Body of pancreas (tissue), 4 donors: ENCODE results near the gene GLB1L2. TPM values are rescaled to one million over a fixed set of nuclear protein-coding genes. Genes with fewer than 3 reads are reported as not detected.

Experiments
- ATAC-seq: fragments of 150-250 bp; one replicate; pipeline ENCODE4 v1.9.1; 2016
- DNase-seq, 4 donors: peaks; one replicate each; pipeline ENCODE4 v3.0.0-alpha.2; 2019
- H3K27ac ChIP-seq, 4 donors: fragments of 200-600 bp; sonication (generic); 1 replicate in 3 of 4; 2 replicates in 1 of 4; pipeline versions ENCODE4 v1.5.1 to v1.6.1; 2016 to 2019; ENCODE audit warnings: mild to moderate bottlenecking in 1 of 4, mixed read lengths in 1 of 4, moderate library complexity in 1 of 4
- H3K27me3 ChIP-seq, 2 donors: fragments of 200-600 bp; sonication (generic); one replicate each; pipeline ENCODE4 v1.6.0; 2016; ENCODE audit warnings: mild to moderate bottlenecking in 1 of 2
- H3K36me3 ChIP-seq, 2 donors: fragments of 200-600 bp; sonication (generic); replicated peaks in 1 of 2; 2 replicates each; pipeline ENCODE4 v1.5.1; 2016; ENCODE audit warnings: low read depth in 2 of 2; ENCODE audit not compliant: insufficient read depth in 1 of 2
- H3K4me1 ChIP-seq: fragments of 200-600 bp; sonication (generic); one replicate; pipeline ENCODE4 v1.6.0; 2016
- H3K4me3 ChIP-seq, 2 donors: fragments of 200-600 bp; sonication (generic); 1 replicate in 1 of 2; 2 replicates in 1 of 2; pipeline ENCODE4 v1.5.1; 2016 to 2019
- H3K9me3 ChIP-seq, 3 donors: fragments of 200-600 bp; sonication (generic); 1 replicate in 2 of 3; 2 replicates in 1 of 3; pipeline ENCODE4 v1.5.1; 2016
- POLR2A ChIP-seq, 3 donors: fragments of 450-650 bp; IDR thresholded peaks; one replicate each; pipeline ENCODE4 v1.6.1; 2016; ENCODE audit warnings: antibody characterized with exemption in 3 of 3, mild to moderate bottlenecking in 2 of 3
- WGBS, 2 donors: methylation state at CpG; one replicate each; pipeline ENCODE4 v1.1.5; 2017; 5-methylcytosine and 5-hydroxymethylcytosine counted together
- intact Hi-C: fragments of 100-400 bp; cut with DNase I; formaldehyde crosslinking; loops from one replicate; pipeline ENCODE4 v1.15.1; 2023
- total RNA-seq, 2 donors: library from RNA; depleted of rRNA; stranded (reverse); fragments of >200 nt; gene quantifications; one replicate each; pipeline ENCODE4 v1.1.0, GENCODE V29; 2016
- TF ChIP-seq, protein P1 (sequence below), 7 experiments: fragments of 450-650 bp in 4 of 7; fragments of 200-600 bp in 3 of 7; sonication (generic) in 3 of 7; IDR thresholded peaks; one replicate each; pipeline ENCODE4 v1.5.1; 2016 to 2019; ENCODE audit warnings: antibody characterized with exemption in 7 of 7

The GLB1L2 gene
- total RNA-seq, 2 donors from 2014 or later = 9.1 to 10.9 TPM

DNA sequence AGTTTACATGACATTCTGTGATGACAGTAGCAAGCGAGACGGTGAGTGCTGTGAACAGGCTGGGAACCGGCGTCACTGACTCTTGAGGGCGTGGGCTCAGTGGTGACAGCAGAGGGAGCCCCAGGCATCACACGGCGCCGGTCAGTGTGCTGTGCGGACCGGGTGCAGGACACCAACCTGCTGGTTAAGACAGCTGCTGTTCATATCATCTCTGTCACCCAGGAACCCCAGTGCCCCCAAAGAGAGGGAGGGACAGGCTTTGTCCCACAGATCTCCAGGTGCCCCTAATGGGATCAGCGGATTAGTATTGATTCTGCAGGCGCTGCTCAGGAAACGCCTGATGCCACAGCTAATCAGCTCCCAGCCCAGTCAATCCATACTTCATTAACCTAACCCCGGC is 61.9 kb downstream of the GLB1L2 start:
- H3K9me3 ChIP-seq = no peaks in the 10 kb centered on the region
- H3K4me3 ChIP-seq = no peak overlapping the region
- no peaks in the 10 kb centered on the region for H3K36me3 ChIP-seq
- DNase-seq (peak in 1 of 4 donors; percentile 15), ATAC-seq (no peak)
- 6 to 27% methylated on average over 5 to 14 of the region's 14 CpGs for WGBS, 2 donors
- intact Hi-C loops = no loop called here
- H3K27ac ChIP-seq = no peak overlapping the region
- H3K4me1 ChIP-seq = peaks cover 10% of the 10 kb centered on the region
- TF ChIP-seq, protein P1, sequence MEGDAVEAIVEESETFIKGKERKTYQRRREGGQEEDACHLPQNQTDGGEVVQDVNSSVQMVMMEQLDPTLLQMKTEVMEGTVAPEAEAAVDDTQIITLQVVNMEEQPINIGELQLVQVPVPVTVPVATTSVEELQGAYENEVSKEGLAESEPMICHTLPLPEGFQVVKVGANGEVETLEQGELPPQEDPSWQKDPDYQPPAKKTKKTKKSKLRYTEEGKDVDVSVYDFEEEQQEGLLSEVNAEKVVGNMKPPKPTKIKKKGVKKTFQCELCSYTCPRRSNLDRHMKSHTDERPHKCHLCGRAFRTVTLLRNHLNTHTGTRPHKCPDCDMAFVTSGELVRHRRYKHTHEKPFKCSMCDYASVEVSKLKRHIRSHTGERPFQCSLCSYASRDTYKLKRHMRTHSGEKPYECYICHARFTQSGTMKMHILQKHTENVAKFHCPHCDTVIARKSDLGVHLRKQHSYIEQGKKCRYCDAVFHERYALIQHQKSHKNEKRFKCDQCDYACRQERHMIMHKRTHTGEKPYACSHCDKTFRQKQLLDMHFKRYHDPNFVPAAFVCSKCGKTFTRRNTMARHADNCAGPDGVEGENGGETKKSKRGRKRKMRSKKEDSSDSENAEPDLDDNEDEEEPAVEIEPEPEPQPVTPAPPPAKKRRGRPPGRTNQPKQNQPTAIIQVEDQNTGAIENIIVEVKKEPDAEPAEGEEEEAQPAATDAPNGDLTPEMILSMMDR (IDR thresholded peaks at IDR 0.05) = peak in 4 of 7 experiments; percentile 8 to 30 (median 14)
- TF ChIP-seq POLR2A (IDR thresholded peaks at IDR 0.05) = no peak
- H3K27me3 ChIP-seq = no peaks in the 10 kb centered on the region

DNA sequence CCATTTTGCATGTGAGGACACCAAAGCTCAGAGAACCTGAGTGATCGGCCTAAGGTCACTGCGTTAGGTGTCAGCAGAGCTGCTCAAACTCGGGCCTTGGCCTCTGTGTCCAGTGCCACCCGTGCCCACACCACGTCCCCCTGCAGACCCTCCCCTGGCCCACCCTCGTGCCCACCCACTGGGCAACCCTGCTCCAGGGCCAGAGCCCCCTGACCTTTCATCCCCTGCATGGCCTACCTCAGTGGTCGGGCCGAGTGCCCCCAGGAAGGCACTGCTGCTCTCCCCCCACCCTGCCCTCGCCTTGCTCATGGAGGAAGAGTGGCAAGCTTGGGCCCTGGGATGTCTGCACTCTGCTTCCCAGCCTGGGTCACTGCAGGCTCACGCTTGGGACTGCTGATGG is 62.5 kb downstream of the GLB1L2 start:
- ATAC-seq (no peak), DNase-seq (no peak)
- no peaks in the 10 kb centered on the region for H3K27me3 ChIP-seq
- WGBS, 2 donors = 68 to 75% methylated on average over 2 to 10 of the region's 10 CpGs
- no peak overlapping the region for H3K4me3 ChIP-seq
- no peaks in the 10 kb centered on the region for H3K9me3 ChIP-seq
- intact Hi-C loops = no loop called here
- TF ChIP-seq, protein P1 (IDR thresholded peaks at IDR 0.05) = no peak
- TF ChIP-seq POLR2A (IDR thresholded peaks at IDR 0.05) = no peak
- peaks cover 11% of the 10 kb centered on the region for H3K4me1 ChIP-seq
- H3K36me3 ChIP-seq = no peaks in the 10 kb centered on the region
- no peak overlapping the region for H3K27ac ChIP-seq

DNA sequence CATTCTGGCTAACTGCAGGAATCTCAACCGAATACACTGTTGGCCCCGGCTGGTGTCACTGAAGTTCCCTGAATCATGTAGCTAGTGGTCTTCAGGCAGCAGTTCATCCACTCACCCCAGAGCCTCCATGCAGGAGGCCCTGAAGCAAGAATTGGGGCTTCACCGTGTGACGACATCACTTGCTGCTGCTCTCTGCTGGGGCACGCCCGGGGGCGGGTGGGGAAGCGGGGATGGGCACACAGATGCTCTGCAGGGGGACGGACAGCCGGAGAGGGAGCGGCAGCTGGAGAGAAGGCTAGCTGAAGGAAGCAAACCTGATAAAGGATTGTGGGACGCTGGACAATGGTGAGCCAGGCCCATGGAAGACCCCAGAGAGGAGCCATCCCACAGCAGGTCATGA is 63.2 kb downstream of the GLB1L2 start:
- no peaks in the 10 kb centered on the region for H3K27me3 ChIP-seq

DNA sequence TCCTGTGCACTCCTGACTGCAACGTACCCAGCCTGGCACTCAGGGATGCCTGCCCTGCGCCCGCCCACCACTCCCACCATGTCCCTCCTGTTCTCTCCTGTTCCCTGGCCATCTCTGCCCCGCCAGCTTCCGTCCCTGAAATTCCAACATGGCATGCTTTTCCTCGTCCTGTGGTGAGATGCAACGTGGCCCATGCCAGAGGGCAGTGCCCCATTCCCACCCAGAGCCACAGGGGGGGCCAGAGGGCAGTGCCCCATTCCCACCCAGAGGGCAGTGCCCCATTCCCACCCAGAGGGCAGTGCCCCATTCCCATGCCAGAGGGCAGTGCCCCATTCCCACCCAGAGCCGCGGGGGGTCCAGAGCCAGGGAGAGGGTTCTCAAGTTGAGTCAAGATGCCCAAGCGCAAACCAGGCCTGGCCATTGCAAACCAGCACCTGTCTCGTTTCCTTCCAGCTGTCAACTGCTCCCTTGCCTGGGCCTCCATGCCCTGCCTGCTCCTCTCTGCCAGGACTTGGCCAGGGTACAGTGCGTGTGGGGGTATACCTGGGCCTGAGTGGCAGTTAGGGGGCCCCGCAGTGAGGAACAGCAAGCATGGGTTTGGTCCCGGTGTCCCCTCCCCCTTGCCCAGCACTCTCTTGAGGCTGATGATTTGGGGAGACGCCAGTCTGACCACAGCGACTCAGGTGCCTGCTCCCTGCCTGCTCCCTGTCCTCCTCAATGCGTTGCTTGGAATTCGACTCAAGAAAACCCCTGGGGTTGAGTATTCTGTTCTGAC is 65.7 kb downstream of the GLB1L2 start:
- no peak for TF ChIP-seq POLR2A (IDR thresholded peaks at IDR 0.05)
- TF ChIP-seq, protein P1 (IDR thresholded peaks at IDR 0.05) = no peak
- 79 to 80% methylated on average over 8 to 18 of the region's 18 CpGs for WGBS, 2 donors

More for the DNA sequence above, 63.2 kb downstream of the GLB1L2 start:
- no peak for TF ChIP-seq POLR2A (IDR thresholded peaks at IDR 0.05)
- TF ChIP-seq, protein P1 (IDR thresholded peaks at IDR 0.05) = no peak
- no peaks in the 10 kb centered on the region for H3K36me3 ChIP-seq
- intact Hi-C loops = no loop called here
- no peak for DNase-seq
- no peaks in the 10 kb centered on the region for H3K9me3 ChIP-seq
- ATAC-seq = no peak
- H3K4me3 ChIP-seq = no peak overlapping the region
- WGBS, 2 donors = 89 to 90% methylated on average over 12 of the region's 12 CpGs
- H3K4me1 ChIP-seq = peaks cover 11% of the 10 kb centered on the region
- H3K27ac ChIP-seq = no peak overlapping the region

DNA sequence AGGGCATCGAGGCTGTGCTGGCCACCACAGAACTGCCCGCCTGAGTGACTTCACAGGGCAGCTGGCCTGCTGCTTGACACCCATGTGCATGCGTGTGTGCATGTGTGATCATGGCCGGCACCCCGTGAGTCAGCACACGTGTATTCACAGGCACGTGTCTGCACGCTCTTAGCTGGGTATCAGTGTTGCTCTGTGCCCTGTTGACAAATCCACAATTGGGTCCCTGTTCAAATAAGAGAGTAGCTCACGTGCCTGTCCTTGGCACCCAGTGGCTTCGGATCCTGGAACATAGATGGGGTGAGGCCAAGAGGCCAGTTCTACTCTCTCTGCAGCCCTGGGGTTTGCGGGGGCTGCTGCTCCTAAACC is 66.3 kb downstream of the GLB1L2 start:
- H3K4me3 ChIP-seq = no peak overlapping the region
- TF ChIP-seq POLR2A (IDR thresholded peaks at IDR 0.05) = no peak
- TF ChIP-seq, protein P1 (IDR thresholded peaks at IDR 0.05) = no peak
- no peaks in the 10 kb centered on the region for H3K36me3 ChIP-seq
- peak; percentile 17 to 62 (median 22) for DNase-seq
- no peaks in the 10 kb centered on the region for H3K9me3 ChIP-seq
- peak; percentile 47 for ATAC-seq
- H3K27ac ChIP-seq = no peak overlapping the region
- no peaks in the 10 kb centered on the region for H3K27me3 ChIP-seq
- intact Hi-C loops = no loop called here
- peaks cover 11% of the 10 kb centered on the region for H3K4me1 ChIP-seq
- 33 to 56% methylated on average over 4 to 11 of the region's 11 CpGs for WGBS, 2 donors

More for the DNA sequence above, 65.7 kb downstream of the GLB1L2 start:
- Histone ChIP-seq H3K27me3 (no peaks in the 10 kb centered on the region), H3K4me1 (peaks cover 11% of the 10 kb centered on the region), H3K27ac (no peak overlapping the region), H3K36me3 (no peaks in the 10 kb centered on the region), H3K9me3 (no peaks in the 10 kb centered on the region), H3K4me3 (no peak overlapping the region)
- DNase-seq = no peak
- no peak for ATAC-seq
- intact Hi-C loops = no loop called here
